PC-9 (cell line): ENCODE data around the gene FERD3L. TPM values are rescaled to one million over a fixed set of nuclear protein-coding genes. Genes with fewer than 3 reads are reported as not detected.

Source experiments
- BruUV-seq: library from RNA; stranded (reverse); fragments of 400-500 nt; replicated peaks from 2 replicates; lab custom pipeline; 2021; lab: Mats Ljungman, UMichigan
- CTCF ChIA-PET: fragments of 300-600 bp; sonication (Branson Sonifier 250); formaldehyde crosslinking; loops from one replicate; lab custom pipeline; 2022; ENCODE audit warnings: antibody characterized with exemption; lab: Charles Lee
- POLR2A ChIA-PET: fragments of 300-600 bp; sonication (Branson Sonifier 250); formaldehyde crosslinking; loops from one replicate; lab custom pipeline; 2022; ENCODE audit warnings: antibody characterized with exemption; ENCODE audit not compliant: unreplicated experiment; lab: Charles Lee
- DNase-seq, 2 experiments: peaks; one replicate each; pipeline versions ENCODE4 v3.0.0 to v3.0.0-alpha.2; 2015 to 2022; ENCODE audit warnings: mixed read lengths in 1 of 2
- H2AFZ ChIP-seq: fragments of 200-600 bp; sonication (generic); 2 replicates; pipeline ENCODE4 v1.8.1; 2017; ENCODE audit warnings: antibody characterized with exemption
- H3F3A ChIP-seq: fragments of 200-600 bp; sonication (generic); 2 replicates; pipeline ENCODE4 v1.8.1; 2017; ENCODE audit warnings: antibody characterized with exemption, mild to moderate bottlenecking, low read depth; ENCODE audit not compliant: insufficient read depth
- H3K27ac ChIP-seq: fragments of 200-600 bp; sonication (generic); 2 replicates; pipeline ENCODE4 v1.6.1; 2016; ENCODE audit warnings: mixed run types
- H3K27me3 ChIP-seq: fragments of 200-600 bp; sonication (generic); 2 replicates; pipeline ENCODE4 v1.6.1; 2016; ENCODE audit warnings: low read depth, mixed run types; ENCODE audit not compliant: insufficient read depth
- H3K36me3 ChIP-seq: fragments of 200-600 bp; sonication (generic); 2 replicates; pipeline ENCODE4 v1.6.1; 2016; ENCODE audit warnings: low read depth, mixed run types
- H3K4me1 ChIP-seq: fragments of 200-600 bp; sonication (generic); replicated peaks from 2 replicates; pipeline ENCODE4 v1.6.1; 2016; ENCODE audit warnings: mixed run types; ENCODE audit not compliant: insufficient read depth
- H3K4me2 ChIP-seq: fragments of 200-600 bp; sonication (generic); 2 replicates; pipeline ENCODE4 v1.6.1; 2017; ENCODE audit warnings: mixed run types
- H3K4me3 ChIP-seq: fragments of 200-600 bp; sonication (generic); 2 replicates; pipeline ENCODE4 v1.6.1; 2016; ENCODE audit warnings: mixed run types
- H3K79me2 ChIP-seq: fragments of 200-600 bp; sonication (generic); 2 replicates; pipeline ENCODE4 v1.6.1; 2017; ENCODE audit warnings: low read depth, mixed run types
- H3K9me2 ChIP-seq: fragments of 200-600 bp; sonication (generic); 2 replicates; pipeline ENCODE4 v1.8.1; 2017; ENCODE audit warnings: mild to moderate bottlenecking; ENCODE audit not compliant: insufficient read depth
- H3K9me3 ChIP-seq: fragments of 200-600 bp; sonication (generic); 2 replicates; pipeline ENCODE4 v1.8.1; 2016; ENCODE audit warnings: low read depth; ENCODE audit not compliant: insufficient read depth
- H4K20me1 ChIP-seq: fragments of 200-600 bp; sonication (generic); 2 replicates; pipeline ENCODE4 v1.8.1; 2017; ENCODE audit not compliant: insufficient read depth
- EZH2 ChIP-seq: fragments of 200-600 bp; sonication (generic); IDR thresholded peaks from 2 replicates; pipeline ENCODE4 v1.8.0; 2017; ENCODE audit warnings: antibody characterized with exemption, low read depth
- intact Hi-C: fragments of 100-400 bp; cut with micrococcal nuclease; formaldehyde crosslinking; loops from one replicate; pipeline ENCODE4 v1.10.0; 2022; ENCODE audit not compliant: unreplicated experiment
- total RNA-seq: library from RNA; stranded (reverse); gene quantifications from 2 replicates; pipeline ENCODE4 v1.2.3, GENCODE V29; 2021
- TF ChIP-seq, protein P1 (sequence below): fragments of 200-600 bp; sonication (generic); conservative IDR thresholded peaks from 2 replicates; pipeline ENCODE4 v1.6.1; 2017; ENCODE audit warnings: mixed run types, antibody characterized with exemption, mild to moderate bottlenecking, moderate library complexity

Gene FERD3L
- total RNA-seq, 1 experiment from 2014 or later: not detected

DNA sequence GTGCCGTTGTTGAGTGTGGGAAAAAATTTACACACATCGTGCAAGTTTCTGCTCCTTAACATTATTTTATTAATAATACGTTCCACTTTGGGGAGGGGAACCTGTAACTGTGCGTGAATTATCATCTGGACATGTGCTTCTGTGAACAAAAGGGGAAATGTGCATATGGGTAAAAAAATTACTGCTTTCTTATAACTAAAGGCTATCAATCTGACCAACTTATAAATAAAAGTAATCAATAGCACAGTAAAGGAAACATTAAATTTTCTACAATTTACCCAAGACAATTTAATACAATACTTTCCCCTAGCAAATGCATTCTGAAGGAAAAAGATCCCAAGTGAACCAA, 32.2 kb downstream of the FERD3L start:
- no peak for DNase-seq
- H4K20me1 ChIP-seq: no peaks in the 10 kb centered on the region
- no peaks in the 10 kb centered on the region for H3K36me3 ChIP-seq
- no peak for TF ChIP-seq EZH2
- TF ChIP-seq, protein P1, sequence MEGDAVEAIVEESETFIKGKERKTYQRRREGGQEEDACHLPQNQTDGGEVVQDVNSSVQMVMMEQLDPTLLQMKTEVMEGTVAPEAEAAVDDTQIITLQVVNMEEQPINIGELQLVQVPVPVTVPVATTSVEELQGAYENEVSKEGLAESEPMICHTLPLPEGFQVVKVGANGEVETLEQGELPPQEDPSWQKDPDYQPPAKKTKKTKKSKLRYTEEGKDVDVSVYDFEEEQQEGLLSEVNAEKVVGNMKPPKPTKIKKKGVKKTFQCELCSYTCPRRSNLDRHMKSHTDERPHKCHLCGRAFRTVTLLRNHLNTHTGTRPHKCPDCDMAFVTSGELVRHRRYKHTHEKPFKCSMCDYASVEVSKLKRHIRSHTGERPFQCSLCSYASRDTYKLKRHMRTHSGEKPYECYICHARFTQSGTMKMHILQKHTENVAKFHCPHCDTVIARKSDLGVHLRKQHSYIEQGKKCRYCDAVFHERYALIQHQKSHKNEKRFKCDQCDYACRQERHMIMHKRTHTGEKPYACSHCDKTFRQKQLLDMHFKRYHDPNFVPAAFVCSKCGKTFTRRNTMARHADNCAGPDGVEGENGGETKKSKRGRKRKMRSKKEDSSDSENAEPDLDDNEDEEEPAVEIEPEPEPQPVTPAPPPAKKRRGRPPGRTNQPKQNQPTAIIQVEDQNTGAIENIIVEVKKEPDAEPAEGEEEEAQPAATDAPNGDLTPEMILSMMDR: no peak
- H3K27ac ChIP-seq: no peak overlapping the region
- ChIA-PET POLR2A (interaction anchor here (0.6 kb wide), 1 partner anchor 56 kb away, joined by 3 read pairs; no protein-coding TSS in a partner anchor), CTCF (no interaction called here)
- no peaks in the 10 kb centered on the region; the same call in 1 of the 2 replicates for H3K27me3 ChIP-seq
- H2AFZ ChIP-seq: no peak overlapping the region
- no TSS peak for BruUV-seq
- H3K4me3 ChIP-seq: no peak overlapping the region
- H3K4me1 ChIP-seq: no peaks in the 10 kb centered on the region
- intact Hi-C loops: no loop called here
- no peaks in the 10 kb centered on the region for H3F3A ChIP-seq
- no peaks in the 10 kb centered on the region for H3K79me2 ChIP-seq
- H3K4me2 ChIP-seq: no peak overlapping the region
- H3K9me2 ChIP-seq: no peaks in the 10 kb centered on the region
- no peaks in the 10 kb centered on the region for H3K9me3 ChIP-seq

DNA sequence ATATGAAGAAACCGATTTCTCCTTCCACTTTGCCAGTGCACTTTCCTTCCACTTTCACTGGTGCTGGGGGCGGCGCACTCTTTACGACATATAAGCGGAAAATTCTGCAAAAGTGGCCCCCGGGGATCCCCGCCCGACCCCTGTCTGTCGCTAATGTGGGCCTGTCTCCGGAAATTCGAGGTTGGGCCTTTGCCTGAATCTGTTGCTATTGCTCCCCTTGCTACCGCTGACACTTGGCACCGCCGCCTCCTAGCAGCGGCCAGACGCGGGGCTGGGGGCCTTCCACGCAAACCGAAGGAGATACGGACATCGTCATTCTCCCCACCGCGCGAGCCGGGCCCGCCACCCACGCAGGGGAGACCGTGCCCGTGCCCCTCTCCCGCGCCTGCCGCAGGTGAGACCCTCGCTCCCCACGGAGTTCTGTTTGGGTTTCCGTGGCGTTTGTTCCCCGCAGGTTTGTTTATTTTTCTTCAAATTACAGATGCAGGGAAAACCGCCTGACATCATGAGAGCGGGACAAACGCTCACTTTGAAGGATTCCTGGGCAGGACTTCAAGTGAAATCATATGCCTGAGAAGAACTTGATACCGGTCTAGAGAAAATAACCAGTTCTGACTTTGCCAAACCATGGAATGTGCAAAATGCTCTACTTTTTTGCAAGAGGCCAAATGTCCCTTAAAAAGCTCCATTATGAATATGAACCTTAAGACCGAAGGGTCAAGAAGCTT, 32.8 kb downstream of the FERD3L start:
- ChIA-PET CTCF (no interaction called here), POLR2A (no interaction called here)
- Histone ChIP-seq H4K20me1 (no peaks in the 10 kb centered on the region), H3K9me2 (no peaks in the 10 kb centered on the region), H3K4me2 (no peak overlapping the region), H3F3A (no peaks in the 10 kb centered on the region), H3K79me2 (no peaks in the 10 kb centered on the region), H2AFZ (no peak overlapping the region), H3K27ac (no peak overlapping the region), H3K4me1 (no peaks in the 10 kb centered on the region), H3K27me3 (no peaks in the 10 kb centered on the region; the same call in 1 of the 2 replicates), H3K36me3 (no peaks in the 10 kb centered on the region), H3K4me3 (no peak overlapping the region), H3K9me3 (no peaks in the 10 kb centered on the region)
- BruUV-seq: no TSS peak
- intact Hi-C loops: no loop called here
- TF ChIP-seq, protein P1: no peak
- TF ChIP-seq EZH2: no peak
- DNase-seq: no peak

GRCh38 chr7:19111474-19112273, 33.5 kb downstream of the FERD3L start:
- no peaks in the 10 kb centered on the region for H3K9me2 ChIP-seq
- no peaks in the 10 kb centered on the region for H4K20me1 ChIP-seq
- intact Hi-C loops: no loop called here
- no peaks in the 10 kb centered on the region for H3K4me1 ChIP-seq
- H3K27ac ChIP-seq: no peak overlapping the region
- no peak overlapping the region for H3K4me2 ChIP-seq
- no peak overlapping the region for H3K4me3 ChIP-seq
- no peaks in the 10 kb centered on the region for H3F3A ChIP-seq
- TF ChIP-seq EZH2: no peak
- TF ChIP-seq, protein P1: no peak
- BruUV-seq: no TSS peak
- ChIA-PET CTCF (no interaction called here), POLR2A (no interaction called here)
- no peaks in the 10 kb centered on the region for H3K79me2 ChIP-seq
- no peaks in the 10 kb centered on the region for H3K36me3 ChIP-seq
- H3K27me3 ChIP-seq: no peaks in the 10 kb centered on the region; the same call in 1 of the 2 replicates
- DNase-seq: no peak
- no peak overlapping the region for H2AFZ ChIP-seq
- H3K9me3 ChIP-seq: no peaks in the 10 kb centered on the region
